GM12891 (cell line): ENCODE results near the gene FBLN5.

Source experiments
- POLR2A ChIP-seq: IDR thresholded peaks from 2 replicates; pipeline ENCODE4 v1.6.1; 2011; ENCODE audit warnings: low read depth, low read length, control low read depth
- POLR2AphosphoS5 ChIP-seq: IDR thresholded peaks from 2 replicates; pipeline ENCODE4 v1.6.1; 2011; ENCODE audit warnings: low read depth, low read length, control low read depth

GRCh38 chr14:91931478-91932088, 15.9 kb downstream of the FBLN5 start:
- TF ChIP-seq POLR2A = no peak
- no peak for TF ChIP-seq POLR2AphosphoS5
